ENCODE results near the gene FOXK1. TPM values are rescaled to one million over a fixed set of nuclear protein-coding genes. Genes with fewer than 3 reads are reported as not detected.

FOXK1 gene
- total RNA-seq, 4 donors from 2014 or later: 28.0 to 59.9 (median 34.2) TPM

- 70 to 93% methylated on average over 3 to 9 of the region's 9 CpGs for WGBS, 2 donors (ENCODE audit: low coverage in 1 of 2)
- Histone ChIP-seq H3K36me3 (no peaks in the 10 kb centered on the region), H3K4me3 (no peak overlapping the region), H3K4me1 (peaks cover 8 to 16% (median 11%) of the 10 kb centered on the region in 4 donors), H3K27me3 (no peaks in the 10 kb centered on the region), H3K27ac (peak overlapping the region in 3 of 4 donors; percentile 79 to 90 (median 81)), H3K9me3 (no peaks in the 10 kb centered on the region)
- DNase-seq: no peak
- intact Hi-C loops (cut with DNase I; ENCODE audit: low total_unique reads): no loop called here
- no peak for TF ChIP-seq CTCF (IDR thresholded peaks at IDR 0.05)
- no peak for TF ChIP-seq EP300 (IDR thresholded peaks at IDR 0.05; ENCODE audit: low read depth)
- TF ChIP-seq POLR2A (IDR thresholded peaks at IDR 0.05): no peak
- TF ChIP-seq POLR2AphosphoS5 (IDR thresholded peaks at IDR 0.05): no peak
- in situ Hi-C loops (cut with MboI; ENCODE audit: low pct_ligation_motif_present in 1 of 4, low pct_unique_long_range_greater_than_20kb in 1 of 4, low sequenced_read_pairs in 3 of 4): loop anchor here in 2 of 4 donors (25.0 kb wide), 1 partner anchor 159 kb away; no protein-coding TSS in a partner anchor
Observed at GRCh38 chr7:4770886-4771285, 88.8 kb downstream of the FOXK1 start.

DNA sequence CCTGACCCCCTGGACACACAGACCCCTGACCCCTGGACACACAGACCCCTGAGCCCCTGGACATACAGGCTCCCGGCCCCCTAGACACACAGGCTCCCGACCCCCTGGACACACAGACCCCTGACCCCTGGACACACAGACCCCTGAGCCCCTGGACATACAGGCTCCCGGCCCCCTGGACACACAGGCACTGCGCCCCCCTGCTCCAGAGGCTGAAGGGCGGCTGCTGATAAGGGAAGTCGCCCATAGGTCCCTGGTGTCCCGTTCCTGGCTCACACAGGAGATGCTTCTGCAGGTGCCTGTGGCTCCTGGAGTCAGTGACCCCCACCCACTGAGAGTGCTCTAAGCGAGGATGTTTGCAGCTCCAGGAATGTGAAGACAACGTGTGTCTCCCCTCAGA lies 89.6 kb downstream of the FOXK1 start:
- 95% methylated on average over 4 of the region's 9 CpGs; no CpG with 5 or more reads in 1 of the 2 donors for WGBS, 2 donors (ENCODE audit: low coverage in 1 of 2)
- no peak for TF ChIP-seq POLR2AphosphoS5 (IDR thresholded peaks at IDR 0.05)
- no peak for TF ChIP-seq EP300 (IDR thresholded peaks at IDR 0.05; ENCODE audit: low read depth)
- TF ChIP-seq CTCF (IDR thresholded peaks at IDR 0.05): no peak
- TF ChIP-seq POLR2A (IDR thresholded peaks at IDR 0.05): no peak
- H3K27ac ChIP-seq: peak overlapping the region in 1 of 4 donors; percentile 90
- peaks cover 6 to 22% (median 14%) of the 10 kb centered on the region in 4 donors for H3K4me1 ChIP-seq
- H3K9me3 ChIP-seq: no peaks in the 10 kb centered on the region
- no peak for DNase-seq
- H3K27me3 ChIP-seq: no peaks in the 10 kb centered on the region
- H3K4me3 ChIP-seq: no peak overlapping the region
- in situ Hi-C loops (cut with MboI; ENCODE audit: low pct_ligation_motif_present in 1 of 4, low pct_unique_long_range_greater_than_20kb in 1 of 4, low sequenced_read_pairs in 3 of 4) (loop anchor here in 2 of 4 donors (25.0 kb wide), 1 partner anchor 159 kb away; no protein-coding TSS in a partner anchor), intact Hi-C loops (cut with DNase I; ENCODE audit: low total_unique reads) (no loop called here)
- no peaks in the 10 kb centered on the region for H3K36me3 ChIP-seq

- Histone ChIP-seq H3K4me3 (no peak overlapping the region), H3K4me1 (peaks cover 6 to 26% (median 20%) of the 10 kb centered on the region in 4 donors), H3K9me3 (no peaks in the 10 kb centered on the region), H3K27ac (peak overlapping the region in 1 of 4 donors; percentile 90), H3K36me3 (no peaks in the 10 kb centered on the region), H3K27me3 (no peaks in the 10 kb centered on the region)
- TF ChIP-seq POLR2A (IDR thresholded peaks at IDR 0.05) (no peak), EP300 (IDR thresholded peaks at IDR 0.05; ENCODE audit: low read depth) (no peak), CTCF (IDR thresholded peaks at IDR 0.05) (no peak), POLR2AphosphoS5 (IDR thresholded peaks at IDR 0.05) (no peak)
- DNase-seq: no peak
- intact Hi-C loops (cut with DNase I; ENCODE audit: low total_unique reads): no loop called here
- in situ Hi-C loops (cut with MboI; ENCODE audit: low pct_ligation_motif_present in 1 of 4, low pct_unique_long_range_greater_than_20kb in 1 of 4, low sequenced_read_pairs in 3 of 4): loop anchor here in 2 of 4 donors (25.0 kb wide), 1 partner anchor 160 kb away; no protein-coding TSS in a partner anchor
- WGBS, 2 donors (ENCODE audit: low coverage in 1 of 2): 60 to 92% methylated on average over 1 to 6 of the region's 6 CpGs
Observed at GRCh38 chr7:4772306-4772705, 90.2 kb downstream of the FOXK1 start.

DNA sequence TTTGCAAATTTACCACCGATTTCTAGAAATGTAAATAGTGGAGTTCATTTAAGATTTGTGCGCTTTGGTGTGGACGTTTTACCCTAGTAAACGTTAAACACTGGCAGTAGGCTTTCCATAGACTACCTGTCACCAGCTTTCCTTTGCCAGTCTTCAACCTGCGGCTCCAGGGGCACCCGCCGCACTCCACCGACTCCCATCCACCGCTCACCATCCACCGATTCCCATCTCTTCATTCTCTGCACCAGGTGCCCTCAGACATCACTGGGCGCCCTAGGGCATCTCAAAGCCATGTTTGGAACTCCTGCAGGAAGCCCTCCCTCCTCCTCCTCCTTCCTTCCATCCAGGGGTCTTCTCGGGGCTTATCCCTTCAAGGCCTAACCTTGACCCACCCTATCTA lies 91.9 kb downstream of the FOXK1 start:
- no peak for TF ChIP-seq POLR2A (IDR thresholded peaks at IDR 0.05)
- TF ChIP-seq POLR2AphosphoS5 (IDR thresholded peaks at IDR 0.05): no peak
- no peak for TF ChIP-seq CTCF (IDR thresholded peaks at IDR 0.05)
- no peak overlapping the region for H3K4me3 ChIP-seq
- no peaks in the 10 kb centered on the region for H3K36me3 ChIP-seq
- no peaks in the 10 kb centered on the region for H3K27me3 ChIP-seq
- in situ Hi-C loops (cut with MboI; ENCODE audit: low pct_ligation_motif_present in 1 of 4, low pct_unique_long_range_greater_than_20kb in 1 of 4, low sequenced_read_pairs in 3 of 4) (loop anchor here in 2 of 4 donors (25.0 kb wide), 1 partner anchor 162 kb away; no protein-coding TSS in a partner anchor), intact Hi-C loops (cut with DNase I; ENCODE audit: low total_unique reads) (no loop called here)
- WGBS, 2 donors (ENCODE audit: low coverage in 1 of 2): 62 to 82% methylated on average over 4 to 12 of the region's 12 CpGs
- H3K9me3 ChIP-seq: no peaks in the 10 kb centered on the region
- peak overlapping the region in 3 of 4 donors; percentile 95 to 97 (median 97) for H3K27ac ChIP-seq
- DNase-seq: no peak
- H3K4me1 ChIP-seq: peaks cover 6 to 31% (median 28%) of the 10 kb centered on the region in 4 donors

All from transverse colon (tissue), 4 donors.